SIG-M5 treated with dmso at 0.1 percent for 504 hours (cell line): ENCODE measurements around the gene KRT71.
A peak's percentile ranks its signal among the peaks of the same experiment; 100 is the strongest.

Experiments
- DNase-seq: peaks from one replicate; lab custom pipeline; 2025; ENCODE audit not compliant: unreplicated experiment; lab: John Stamatoyannopoulos, UW

Gene KRT71

DNA sequence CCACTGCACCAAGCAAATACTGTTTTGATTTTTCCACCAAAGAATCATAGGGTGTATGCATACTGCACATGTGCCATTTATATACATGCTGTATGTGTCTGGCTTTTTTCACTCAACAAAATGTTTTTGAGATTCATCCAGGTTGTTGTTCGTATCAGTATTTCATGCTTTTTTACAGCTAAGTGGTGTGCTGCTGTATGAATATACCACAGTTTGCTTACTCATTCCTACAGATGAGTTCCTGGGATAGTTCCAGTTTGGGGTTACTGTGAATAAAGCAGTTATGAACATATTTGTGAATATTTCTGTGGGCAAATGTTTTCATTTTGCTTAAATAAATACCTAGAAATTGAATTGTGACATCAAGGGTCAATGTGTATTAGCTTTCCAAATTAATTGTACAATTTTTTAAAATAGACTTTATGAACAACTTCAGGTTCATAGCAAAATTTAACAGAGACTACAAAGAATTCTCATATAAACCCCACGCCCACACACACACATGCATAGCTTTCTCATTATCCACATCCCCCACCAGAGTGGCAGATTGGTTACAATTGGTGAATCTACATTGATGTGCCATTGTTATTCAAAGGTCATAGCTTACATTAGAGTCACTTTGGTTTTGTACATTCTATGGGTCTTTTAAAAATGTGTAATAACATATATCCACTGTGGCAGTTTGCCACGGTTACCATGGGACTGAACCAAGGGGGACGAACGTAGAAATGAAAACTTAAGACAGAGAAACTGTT lies 53.0 kb downstream of the KRT71 start:
- DNase-seq, result no peak

DNA sequence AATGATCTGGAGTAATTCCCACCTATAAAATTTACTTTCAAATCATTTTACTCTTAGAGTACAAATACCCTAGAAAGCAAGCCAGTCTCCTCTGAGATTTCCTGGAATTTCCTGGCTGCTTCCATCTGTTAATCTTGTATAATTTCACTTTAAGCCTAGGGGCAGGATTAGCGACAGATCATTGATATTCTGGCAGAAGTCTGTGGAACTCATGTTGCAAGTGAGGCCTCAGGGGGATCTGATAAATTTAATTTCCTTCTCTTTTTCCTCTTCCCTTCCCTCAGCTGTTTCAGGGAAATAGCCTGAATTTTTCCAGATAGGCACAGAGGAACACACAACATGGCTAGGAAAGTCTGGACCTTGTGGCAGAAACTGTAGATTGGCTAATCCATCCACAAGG lies 54.0 kb downstream of the KRT71 start:
- no peak for DNase-seq

DNA sequence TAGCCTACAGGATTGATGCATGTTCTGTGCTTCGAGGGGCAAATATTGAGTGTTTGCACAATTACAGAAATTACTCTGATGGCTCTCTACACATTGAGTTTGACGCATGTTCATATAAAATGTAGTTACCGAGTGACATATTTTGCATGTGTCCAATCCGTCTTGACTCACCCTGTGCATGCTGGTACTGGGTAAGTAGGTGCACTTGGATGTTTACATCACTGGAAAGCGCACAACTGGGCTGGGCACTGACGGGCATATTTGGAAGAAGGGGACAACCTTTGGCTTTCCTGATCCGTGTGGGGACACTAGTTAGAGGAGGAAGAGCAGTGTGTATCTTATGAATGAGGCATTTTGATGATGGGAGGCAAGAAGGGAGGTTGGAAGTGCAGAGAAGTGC lies 55.0 kb downstream of the KRT71 start:
- DNase-seq, result no peak

DNA sequence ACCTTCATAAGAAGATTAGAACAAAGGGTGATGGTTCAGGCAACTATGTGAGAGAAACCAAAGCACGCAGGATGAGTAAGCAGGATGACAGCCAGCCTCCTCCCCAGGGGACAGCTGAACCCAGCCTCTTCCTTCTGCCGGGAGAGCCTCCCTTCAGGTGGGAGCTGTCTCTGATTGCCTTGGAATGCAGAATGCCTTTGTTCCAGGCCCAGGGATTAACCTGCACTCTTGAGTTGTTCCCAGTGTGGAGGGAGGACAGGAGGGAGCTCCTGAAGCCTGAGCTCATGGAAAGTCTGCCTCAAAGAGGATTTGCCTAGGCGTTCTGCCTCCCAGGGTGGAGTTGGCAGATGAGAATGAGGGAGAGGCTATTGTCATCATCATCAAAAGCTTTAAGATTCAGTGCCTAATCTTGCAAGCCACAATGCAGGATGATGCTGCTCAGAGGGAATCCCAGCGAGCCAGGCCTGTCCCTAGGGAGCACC lies 56.3 kb downstream of the KRT71 start:
- no peak for DNase-seq

DNA sequence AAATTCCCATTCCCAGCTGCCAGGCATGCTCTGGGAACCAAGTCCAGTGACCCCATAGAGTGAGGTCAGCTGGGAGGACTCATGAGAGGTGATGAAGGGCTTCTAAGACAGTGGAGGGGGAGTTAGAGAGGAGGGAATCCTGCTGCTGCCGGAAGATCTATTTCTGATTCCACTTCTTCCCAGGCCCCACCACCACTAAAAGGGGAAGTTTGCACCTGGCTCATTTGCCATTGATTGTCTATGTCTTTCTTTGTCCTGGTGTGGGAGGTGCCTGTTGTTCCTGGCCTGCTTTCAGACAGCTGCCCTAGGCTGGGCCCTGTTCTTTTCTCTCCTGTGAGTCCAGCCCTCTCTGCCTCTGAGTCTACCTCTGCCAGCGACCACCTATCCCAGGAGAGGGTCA lies 56.9 kb downstream of the KRT71 start:
- DNase-seq, result no peak

DNA sequence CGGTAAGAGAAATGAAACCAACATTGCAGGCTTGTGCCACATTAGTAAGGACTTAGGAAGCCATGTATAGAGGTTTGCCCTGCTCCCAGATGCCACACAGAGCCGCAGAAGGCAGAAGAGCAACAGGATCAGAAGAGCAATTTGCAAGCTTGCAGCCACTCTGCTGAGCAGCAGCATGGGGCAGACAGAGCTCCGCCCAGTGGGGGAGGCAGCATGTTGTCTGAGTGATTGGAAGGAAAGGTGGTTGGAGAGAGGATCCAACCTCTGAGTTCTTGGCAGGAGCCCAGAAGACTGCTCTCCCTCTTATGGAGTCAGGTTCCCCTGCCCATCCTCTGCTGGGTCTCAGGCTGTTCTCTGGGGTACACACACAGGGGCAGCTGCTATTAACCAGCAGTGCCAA lies 57.6 kb downstream of the KRT71 start:
- peak; percentile 8 for DNase-seq

DNA sequence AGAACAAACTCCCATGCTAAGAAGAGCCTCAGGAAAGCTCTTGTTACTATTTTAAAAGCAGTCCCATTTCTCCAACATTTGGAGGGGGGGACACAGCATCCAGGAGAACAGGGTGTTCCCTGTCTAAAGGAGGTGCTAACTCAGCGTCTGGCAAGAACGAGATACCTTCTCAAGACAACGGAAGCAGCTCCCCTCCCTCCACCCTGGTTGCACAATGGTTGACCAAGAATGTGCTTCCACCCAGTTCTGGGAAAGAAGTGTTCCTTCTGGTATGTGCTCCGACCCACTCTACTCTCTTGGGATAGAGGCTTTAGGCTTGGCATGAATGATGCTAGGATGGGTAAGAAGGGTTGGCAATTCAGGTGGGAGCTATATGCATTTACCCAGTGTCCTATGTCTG lies 58.4 kb downstream of the KRT71 start:
- no peak for DNase-seq

DNA sequence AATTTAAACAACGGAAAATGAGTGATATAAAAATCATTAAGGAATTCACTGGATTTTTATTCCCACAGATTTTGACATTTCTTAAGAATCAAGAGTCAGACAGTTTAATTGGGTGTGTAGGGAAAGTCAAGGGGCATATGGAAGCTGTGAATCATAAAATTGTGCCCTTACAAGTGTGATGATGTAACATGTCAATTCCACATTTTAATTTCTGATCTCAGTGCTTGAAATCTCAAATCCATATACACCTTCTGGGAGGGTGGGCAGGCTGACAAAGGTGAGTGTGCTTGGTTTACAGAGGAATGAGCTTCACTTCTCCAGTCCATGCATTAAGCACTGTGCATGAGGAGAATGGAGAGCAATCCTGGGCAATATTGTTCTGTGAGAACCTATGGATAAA lies 58.8 kb downstream of the KRT71 start:
- no peak for DNase-seq
